Measurements from ENCODE around the gene ZNF550.

The ZNF550 gene

GRCh38 chr19:57563547-57563946, 3.9 kb upstream of the ZNF550 start:
- DNase-seq (ENCODE audit: low spot score): no peak
- no peak for TF ChIP-seq CTCF (IDR thresholded peaks at IDR 0.05; ENCODE audit: borderline replicate concordance, control extremely low read depth, extremely low read depth, insufficient read depth, missing control alignments)
- in situ Hi-C loops (cut with MboI; ENCODE audit: low sequenced_read_pairs, unreplicated experiment): no loop called here

- in situ Hi-C loops (cut with MboI; ENCODE audit: low sequenced_read_pairs, unreplicated experiment): no loop called here
- DNase-seq (ENCODE audit: low spot score): no peak
- no peak for TF ChIP-seq CTCF (IDR thresholded peaks at IDR 0.05; ENCODE audit: borderline replicate concordance, control extremely low read depth, extremely low read depth, insufficient read depth, missing control alignments)
These were observed 407 bp upstream of the ZNF550 start for GRCh38 chr19:57560049-57560491.

DNA sequence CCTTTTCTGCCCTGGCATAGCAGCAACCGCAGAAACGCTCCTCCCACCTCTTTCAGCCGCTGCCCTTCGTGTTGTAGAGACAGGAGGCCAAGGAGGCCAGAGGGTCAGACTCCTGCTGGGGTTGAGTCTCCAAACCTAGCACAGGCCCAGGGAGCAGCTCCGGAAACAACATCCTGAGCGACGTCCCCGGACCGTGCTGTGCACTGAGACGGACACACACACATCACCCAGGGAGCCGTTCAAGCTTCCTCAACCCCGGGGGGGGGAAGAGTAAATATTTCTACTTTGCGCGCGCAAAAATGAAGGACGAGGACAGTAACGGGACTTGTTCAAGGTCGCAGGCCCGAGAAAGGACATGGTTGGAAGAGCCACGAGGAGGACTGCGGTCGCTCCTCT, 657 bp downstream of the ZNF550 start:
- no peak for TF ChIP-seq CTCF (IDR thresholded peaks at IDR 0.05; ENCODE audit: borderline replicate concordance, control extremely low read depth, extremely low read depth, insufficient read depth, missing control alignments)
- in situ Hi-C loops (cut with MboI; ENCODE audit: low sequenced_read_pairs, unreplicated experiment): no loop called here
- DNase-seq (ENCODE audit: low spot score): peak; percentile 53

DNA sequence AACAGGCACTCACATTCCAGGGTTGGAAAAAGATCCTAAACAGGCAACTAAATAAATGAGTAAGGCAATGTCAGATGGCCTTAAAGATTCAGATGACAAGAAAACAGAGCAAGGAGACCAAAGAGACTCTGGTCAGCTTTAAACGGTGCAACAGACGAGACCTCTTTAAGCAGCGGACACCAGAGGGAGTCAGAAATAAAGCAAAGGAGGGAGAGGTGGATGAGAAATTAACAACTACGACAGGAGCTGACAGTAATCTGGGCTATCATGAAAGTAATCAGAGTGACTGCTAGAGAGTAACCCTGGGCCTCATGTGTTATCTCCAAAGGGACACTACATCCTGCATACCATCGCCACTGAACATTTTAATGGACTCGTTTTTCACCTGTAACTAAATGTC, 1.1 kb downstream of the ZNF550 start:
- TF ChIP-seq CTCF (IDR thresholded peaks at IDR 0.05; ENCODE audit: borderline replicate concordance, control extremely low read depth, extremely low read depth, insufficient read depth, missing control alignments): no peak
- DNase-seq (ENCODE audit: low spot score): peak; percentile 27
- in situ Hi-C loops (cut with MboI; ENCODE audit: low sequenced_read_pairs, unreplicated experiment): no loop called here

GRCh38 chr19:57557659-57558058, 2.0 kb downstream of the ZNF550 start:
- no peak for DNase-seq (ENCODE audit: low spot score)
- in situ Hi-C loops (cut with MboI; ENCODE audit: low sequenced_read_pairs, unreplicated experiment): no loop called here
- TF ChIP-seq CTCF (IDR thresholded peaks at IDR 0.05; ENCODE audit: borderline replicate concordance, control extremely low read depth, extremely low read depth, insufficient read depth, missing control alignments): no peak

DNA sequence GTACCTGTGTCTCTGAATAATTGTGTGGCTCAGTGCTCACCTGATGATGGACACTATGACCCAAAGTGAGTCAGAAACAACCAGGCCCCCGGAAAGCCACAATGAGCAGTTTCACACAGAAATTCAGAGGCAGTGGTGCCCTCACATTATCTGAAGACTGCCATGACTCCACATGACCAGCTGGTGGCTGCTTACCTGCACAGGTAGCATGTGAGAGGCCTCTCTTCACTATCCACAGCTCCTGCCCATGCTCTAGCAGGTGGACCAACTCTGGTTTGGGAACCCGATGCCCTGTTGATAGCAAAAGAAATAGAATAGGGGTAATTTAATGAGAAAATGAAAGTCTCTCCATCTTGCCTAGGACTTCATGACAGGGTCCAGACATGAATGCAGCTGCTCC, 7.2 kb downstream of the ZNF550 start:
- TF ChIP-seq CTCF (IDR thresholded peaks at IDR 0.05; ENCODE audit: borderline replicate concordance, control extremely low read depth, extremely low read depth, insufficient read depth, missing control alignments): no peak
- DNase-seq (ENCODE audit: low spot score): no peak
- in situ Hi-C loops (cut with MboI; ENCODE audit: low sequenced_read_pairs, unreplicated experiment): no loop called here

DNA sequence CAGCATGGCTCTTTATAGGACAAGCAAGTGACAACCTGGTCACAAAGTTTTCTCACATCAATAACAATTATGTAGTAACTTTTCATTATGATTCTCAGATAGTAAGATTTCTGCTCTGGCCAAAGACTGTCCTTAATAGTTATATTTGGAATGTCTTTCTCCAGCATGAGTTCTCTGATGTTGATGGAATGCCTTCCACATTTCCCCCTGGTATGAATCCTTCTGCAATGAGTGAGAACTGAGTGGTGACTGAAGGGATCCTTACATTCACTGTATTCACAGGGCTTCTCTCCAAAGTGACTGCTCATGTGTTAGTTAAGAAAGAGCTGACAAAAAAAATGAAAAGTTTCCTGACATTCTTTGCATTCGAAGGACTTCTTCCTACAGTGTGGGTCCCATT, 13.2 kb downstream of the ZNF550 start:
- in situ Hi-C loops (cut with MboI; ENCODE audit: low sequenced_read_pairs, unreplicated experiment): no loop called here
- DNase-seq (ENCODE audit: low spot score): no peak
- TF ChIP-seq CTCF (IDR thresholded peaks at IDR 0.05; ENCODE audit: borderline replicate concordance, control extremely low read depth, extremely low read depth, insufficient read depth, missing control alignments): no peak

Data from GM13976 (cell line).